Posterior vena cava (tissue), 2 donors: ENCODE results near the gene ZDHHC11. TPM values are rescaled to one million over a fixed set of nuclear protein-coding genes. Genes with fewer than 3 reads are reported as not detected.
A peak's percentile ranks its signal among the peaks of the same experiment; 100 is the strongest.
"Not testable (repeated sequence)": the region's sequence is repeated elsewhere in the genome, so short reads cannot be mapped to it uniquely, and the experiment has no call there.

ENCODE experiments used
- DNase-seq: peaks from one replicate; pipeline ENCODE4 v3.0.0-alpha.2; 2020; ENCODE audit warnings: low spot score
- intact Hi-C, 2 donors: fragments of 100-400 bp; cut with DNase I; formaldehyde crosslinking; loops; one replicate each; pipeline versions ENCODE4 v1.14.1 to v1.14.2; 2022 to 2023
- total RNA-seq, 2 donors: library from RNA; stranded (reverse); fragmentation: NEBNext Ultra II Directional; extraction: Animal tissue kit (Norgen Biotek cat#: 25700); gene quantifications; one replicate each; pipeline ENCODE4 v1.2.1, GENCODE V29; 2021
- donor health status: DM: yes; HTN: yes; CAD: no.
- donor health status: DM: yes; HTN: yes; CAD: no.

The ZDHHC11 gene
- total RNA-seq, 2 donors from 2014 or later, result 8.9 to 29.1 TPM

- no peak for DNase-seq
- intact Hi-C loops, result no loop called here
These were observed 11.8 kb upstream of the ZDHHC11 start for GRCh38 chr5:862367-863243.

- intact Hi-C loops, result no loop called here
- DNase-seq, result no peak
These were observed 10.9 kb upstream of the ZDHHC11 start for GRCh38 chr5:861442-862366.

GRCh38 chr5:860506-861150 is 9.8 kb upstream of the ZDHHC11 start:
- DNase-seq, result no peak
- intact Hi-C loops, result no loop called here

- no peak for DNase-seq
- intact Hi-C loops, result no loop called here
These were observed 9.1 kb upstream of the ZDHHC11 start for GRCh38 chr5:859798-860296.

GRCh38 chr5:859391-859790 is 8.6 kb upstream of the ZDHHC11 start:
- peak; percentile 50 for DNase-seq
- intact Hi-C loops, result no loop called here

- intact Hi-C loops, result no loop called here
- peak; percentile 54 for DNase-seq
These were observed 7.9 kb upstream of the ZDHHC11 start for GRCh38 chr5:858726-859125.

- DNase-seq, result peak; percentile 11
- intact Hi-C loops, result no loop called here
These were observed 6.0 kb upstream of the ZDHHC11 start for GRCh38 chr5:856531-857425.

- intact Hi-C loops, result no loop called here
- peak; percentile 46 for DNase-seq
These were observed 5.2 kb upstream of the ZDHHC11 start for GRCh38 chr5:855771-856530.

- intact Hi-C loops, result no loop called here
- DNase-seq, result peak; percentile 37
These were observed 4.4 kb upstream of the ZDHHC11 start for GRCh38 chr5:854966-855743.

- intact Hi-C loops, result no loop called here
- DNase-seq, result peak; percentile 51
These were observed 3.4 kb upstream of the ZDHHC11 start for GRCh38 chr5:854217-854616.

- DNase-seq, result peak; percentile 60
- intact Hi-C loops, result not testable (repeated sequence)
These were observed 2.8 kb upstream of the ZDHHC11 start for GRCh38 chr5:853416-854090.

- intact Hi-C loops, result no loop called here
These were observed 1.9 kb upstream of the ZDHHC11 start for GRCh38 chr5:852431-853401.

GRCh38 chr5:852018-852417 is 1.2 kb upstream of the ZDHHC11 start:
- intact Hi-C loops, result no loop called here
- peak; percentile 20 for DNase-seq

More at GRCh38 chr5:852431-853401, 1.9 kb upstream of the ZDHHC11 start:
- peak; percentile 66 for DNase-seq

GRCh38 chr5:851553-851952 is 767 bp upstream of the ZDHHC11 start:
- DNase-seq, result peak; percentile 66
- intact Hi-C loops, result no loop called here

- intact Hi-C loops, result no loop called here
- peak; percentile 60 for DNase-seq
These were observed 290 bp upstream of the ZDHHC11 start for GRCh38 chr5:851076-851475.
